Thyroid gland (tissue), 4 donors: Measurements from ENCODE around the gene SLC16A2.

ENCODE experiments used
- CTCF ChIP-seq, 6 experiments: fragments of 200-600 bp in 3 of 6; fragments of 450-650 bp in 3 of 6; sonication (generic) in 3 of 6; IDR thresholded peaks; one replicate each; pipeline ENCODE4 v1.5.1; 2016 to 2019; ENCODE audit warnings: antibody characterized with exemption in 6 of 6, mild to moderate bottlenecking in 2 of 6, inconsistent platforms in 1 of 6, moderate library complexity in 1 of 6
- POLR2A ChIP-seq, 2 donors: fragments of 450-650 bp; IDR thresholded peaks; one replicate each; pipeline ENCODE4 v1.6.1; 2017; ENCODE audit warnings: antibody characterized with exemption in 2 of 2, mild to moderate bottlenecking in 2 of 2, moderate library complexity in 1 of 2

- TF ChIP-seq CTCF (IDR thresholded peaks at IDR 0.05) (no peak), POLR2A (IDR thresholded peaks at IDR 0.05) (no peak)
These were observed 99.6 kb downstream of the SLC16A2 start for GRCh38 chrX:74520896-74521295.
